Endodermal cell (in vitro differentiated cells): ENCODE measurements around the gene DDX20. TPM values are rescaled to one million over a fixed set of nuclear protein-coding genes. Genes with fewer than 3 reads are reported as not detected.

Experiments used
- DNase-seq: peaks from one replicate; pipeline ENCODE4 v3.0.0-alpha.2; 2017
- H3K27ac ChIP-seq: 2 replicates; pipeline ENCODE4 v1.5.1; 2013; ENCODE audit warnings: mild to moderate bottlenecking, low read depth, low read length, moderate library complexity
- H3K27me3 ChIP-seq: 2 replicates; pipeline ENCODE4 v1.6.1; 2013; ENCODE audit warnings: mild to moderate bottlenecking, low read length, moderate library complexity; ENCODE audit not compliant: insufficient read depth, control insufficient read depth, poor library complexity, severe bottlenecking
- H3K36me3 ChIP-seq: 2 replicates; pipeline ENCODE4 v1.7.0; 2013; ENCODE audit warnings: mild to moderate bottlenecking, low read length, moderate library complexity; ENCODE audit not compliant: control insufficient read depth, insufficient read depth
- H3K4me1 ChIP-seq: one replicate; pipeline ENCODE4 v1.7.0; 2013; ENCODE audit warnings: low read length; ENCODE audit not compliant: control insufficient read depth, insufficient read depth
- H3K4me3 ChIP-seq: 2 replicates; pipeline ENCODE4 v1.5.1; 2013; ENCODE audit warnings: mild to moderate bottlenecking, low read length, moderate library complexity
- H3K9ac ChIP-seq: 2 replicates; pipeline ENCODE4 v1.6.1; 2013; ENCODE audit warnings: mild to moderate bottlenecking, low read length, moderate library complexity; ENCODE audit not compliant: poor library complexity, severe bottlenecking; ENCODE audit errors: extremely low read depth
- H3K9me3 ChIP-seq: 2 replicates; pipeline ENCODE4 v1.6.1; 2013; ENCODE audit warnings: mild to moderate bottlenecking, low read length, moderate library complexity; ENCODE audit not compliant: control insufficient read depth
- H3K27ac Mint-ChIP-seq: 2 replicates; pipeline ENCODE4 v1.8.0; 2020; ENCODE audit warnings: mixed read lengths
- H3K27me3 Mint-ChIP-seq: 2 replicates; pipeline ENCODE4 v1.8.0; 2021; ENCODE audit warnings: mild to moderate bottlenecking, mixed read lengths; ENCODE audit not compliant: insufficient read depth
- H3K36me3 Mint-ChIP-seq: 2 replicates; pipeline ENCODE4 v1.8.0; 2020; ENCODE audit warnings: low read depth, mixed read lengths
- H3K4me1 Mint-ChIP-seq: 2 replicates; pipeline ENCODE4 v1.8.0; 2020; ENCODE audit warnings: mixed read lengths
- H3K4me3 Mint-ChIP-seq: 2 replicates; pipeline ENCODE4 v1.8.0; 2020; ENCODE audit warnings: mild to moderate bottlenecking, moderate library complexity, mixed read lengths
- H3K9me3 Mint-ChIP-seq: 2 replicates; pipeline ENCODE4 v1.8.0; 2020; ENCODE audit warnings: mild to moderate bottlenecking, mixed read lengths
- WGBS, 2 experiments: methylation state at CpG; one replicate each; pipeline versions ENCODE4 v1.1.5 to v1.1.7; 2013; ENCODE audit warnings: missing lambda C conversion rate in 2 of 2, mixed read lengths in 1 of 2; ENCODE audit not compliant: insufficient coverage in 1 of 2, insufficient read length in 1 of 2; 5-methylcytosine and 5-hydroxymethylcytosine counted together
- total RNA-seq, 2 donors: library from RNA; stranded (reverse); fragmentation: NEBNext Ultra II Directional in 1 of 2; extraction: Animal tissue kit (Norgen Biotek cat#: 25700) in 1 of 2; gene quantifications; 2 replicates in 1 of 2; 3 replicates in 1 of 2; pipeline ENCODE4 v1.2.1, GENCODE V29; 2021
- TF ChIP-seq, protein P1 (sequence below): fragments of 200-600 bp; sonication (generic); conservative IDR thresholded peaks from 2 replicates; pipeline ENCODE4 v1.5.0; 2021; ENCODE audit warnings: antibody characterized with exemption, mild to moderate bottlenecking

DDX20 gene
- total RNA-seq, 2 donors from 2014 or later, result 19.4 to 19.8 TPM

DNA sequence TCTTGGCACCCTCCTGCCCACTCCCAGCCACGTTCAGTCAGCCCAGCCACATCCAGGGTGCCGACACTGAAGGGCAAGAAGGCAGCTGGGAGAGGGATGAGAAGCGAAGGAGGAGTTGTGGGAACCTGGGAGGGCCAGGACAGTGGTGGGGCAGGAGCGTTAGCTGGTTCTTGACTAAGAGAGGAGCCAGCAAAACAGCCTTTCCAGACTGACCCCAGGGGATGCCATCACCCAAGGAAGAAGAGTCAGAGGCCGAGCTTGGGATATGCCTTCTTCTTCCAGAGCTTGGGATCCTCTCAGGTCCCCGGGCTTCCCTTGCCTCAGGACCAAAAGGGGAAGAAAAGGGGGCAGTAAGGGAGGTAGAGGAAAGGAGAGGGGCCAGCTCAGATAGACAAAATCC is 23.7 kb upstream of the DDX20 start:
- no peaks in the 10 kb centered on the region for H3K4me1 Mint-ChIP-seq
- H3K4me3 Mint-ChIP-seq, result no peak overlapping the region
- H3K4me1 ChIP-seq, result no peaks in the 10 kb centered on the region
- WGBS, 2 experiments, result 82 to 88% methylated on average over 1 to 6 of the region's 6 CpGs
- TF ChIP-seq, protein P1, sequence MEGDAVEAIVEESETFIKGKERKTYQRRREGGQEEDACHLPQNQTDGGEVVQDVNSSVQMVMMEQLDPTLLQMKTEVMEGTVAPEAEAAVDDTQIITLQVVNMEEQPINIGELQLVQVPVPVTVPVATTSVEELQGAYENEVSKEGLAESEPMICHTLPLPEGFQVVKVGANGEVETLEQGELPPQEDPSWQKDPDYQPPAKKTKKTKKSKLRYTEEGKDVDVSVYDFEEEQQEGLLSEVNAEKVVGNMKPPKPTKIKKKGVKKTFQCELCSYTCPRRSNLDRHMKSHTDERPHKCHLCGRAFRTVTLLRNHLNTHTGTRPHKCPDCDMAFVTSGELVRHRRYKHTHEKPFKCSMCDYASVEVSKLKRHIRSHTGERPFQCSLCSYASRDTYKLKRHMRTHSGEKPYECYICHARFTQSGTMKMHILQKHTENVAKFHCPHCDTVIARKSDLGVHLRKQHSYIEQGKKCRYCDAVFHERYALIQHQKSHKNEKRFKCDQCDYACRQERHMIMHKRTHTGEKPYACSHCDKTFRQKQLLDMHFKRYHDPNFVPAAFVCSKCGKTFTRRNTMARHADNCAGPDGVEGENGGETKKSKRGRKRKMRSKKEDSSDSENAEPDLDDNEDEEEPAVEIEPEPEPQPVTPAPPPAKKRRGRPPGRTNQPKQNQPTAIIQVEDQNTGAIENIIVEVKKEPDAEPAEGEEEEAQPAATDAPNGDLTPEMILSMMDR, result no peak
- DNase-seq, result no peak
- H3K27me3 Mint-ChIP-seq, result no peaks in the 10 kb centered on the region
- H3K9ac ChIP-seq, result no peak overlapping the region
- no peak overlapping the region for H3K27ac ChIP-seq
- H3K27me3 ChIP-seq, result peaks cover 3% of the 10 kb centered on the region
- no peaks in the 10 kb centered on the region for H3K36me3 ChIP-seq
- no peaks in the 10 kb centered on the region for H3K9me3 ChIP-seq
- H3K36me3 Mint-ChIP-seq, result no peaks in the 10 kb centered on the region
- H3K27ac Mint-ChIP-seq, result no peak overlapping the region
- H3K9me3 Mint-ChIP-seq, result no peaks in the 10 kb centered on the region
- H3K4me3 ChIP-seq, result no peak overlapping the region

DNA sequence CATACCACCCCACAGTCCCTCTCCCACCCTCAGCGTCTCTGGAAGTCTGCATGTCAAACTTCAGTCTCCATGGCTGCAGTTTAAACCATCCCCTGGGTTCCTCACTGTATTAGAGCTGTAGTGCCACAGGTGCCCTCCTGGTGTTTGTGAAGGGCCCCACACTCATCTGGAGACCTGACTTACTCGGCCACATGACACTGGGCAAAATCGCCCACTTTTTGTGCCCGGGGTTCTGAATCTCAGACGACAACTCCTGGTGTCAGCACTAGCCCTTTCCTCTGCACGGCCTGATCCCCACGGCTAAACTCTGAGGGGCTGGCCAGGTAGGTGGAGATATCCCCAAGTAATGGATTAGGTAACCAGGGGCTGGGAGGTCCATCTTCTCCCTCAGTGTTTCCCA is 23.0 kb upstream of the DDX20 start:
- TF ChIP-seq, protein P1, result no peak
- H3K9me3 Mint-ChIP-seq, result no peaks in the 10 kb centered on the region
- whole genome bisulfite sequencing, 2 experiments, result 84 to 90% methylated on average over 5 to 7 of the region's 7 CpGs
- peaks cover 3% of the 10 kb centered on the region for H3K4me1 Mint-ChIP-seq
- Histone ChIP-seq H3K9me3 (no peaks in the 10 kb centered on the region), H3K4me1 (peaks cover 3% of the 10 kb centered on the region), H3K4me3 (no peak overlapping the region), H3K36me3 (no peaks in the 10 kb centered on the region), H3K27ac (no peak overlapping the region), H3K9ac (no peak overlapping the region), H3K27me3 (peaks cover 11% of the 10 kb centered on the region)
- H3K27ac Mint-ChIP-seq, result no peak overlapping the region
- no peak for DNase-seq
- no peaks in the 10 kb centered on the region for H3K36me3 Mint-ChIP-seq
- no peak overlapping the region for H3K4me3 Mint-ChIP-seq
- no peaks in the 10 kb centered on the region for H3K27me3 Mint-ChIP-seq

DNA sequence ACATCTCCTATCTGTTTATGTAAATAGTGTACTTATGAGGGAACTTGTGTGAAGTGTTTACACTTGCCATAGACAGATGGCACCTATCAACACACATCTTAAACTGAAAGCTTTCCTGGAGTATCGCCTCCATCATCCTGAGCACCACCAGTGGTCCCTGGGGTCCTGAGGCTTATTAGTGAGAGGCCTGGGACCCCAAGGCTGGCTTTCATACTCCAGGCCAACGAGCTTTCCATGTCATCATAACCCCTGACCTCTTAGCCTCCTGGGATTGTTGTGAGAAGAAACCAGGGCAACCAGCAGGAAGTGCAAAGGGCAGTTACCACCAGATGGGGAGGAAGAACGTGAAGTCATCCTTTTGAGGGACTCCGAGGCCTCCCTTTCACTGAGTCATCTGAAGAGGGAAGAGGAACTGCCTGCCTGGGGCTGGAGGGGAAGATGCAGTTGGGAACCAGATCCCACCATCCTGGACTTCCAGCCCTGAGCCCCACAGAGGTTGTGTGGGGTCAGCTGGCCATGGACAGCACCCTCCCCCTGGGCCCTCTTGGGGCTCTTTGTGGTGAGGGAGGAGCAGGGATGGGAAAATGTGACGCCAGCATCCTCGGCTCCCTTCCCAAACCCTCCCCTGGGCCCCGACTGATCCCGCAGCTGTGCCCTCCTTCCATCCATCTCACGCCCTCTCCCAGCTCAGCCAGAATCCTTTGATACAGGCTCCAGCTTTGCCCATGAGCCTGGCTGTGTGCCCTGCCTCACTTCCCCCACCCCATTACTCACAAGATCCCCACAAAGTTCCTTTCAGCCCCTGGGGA is 22.3 kb upstream of the DDX20 start:
- Histone ChIP-seq H3K36me3 (no peaks in the 10 kb centered on the region), H3K4me3 (no peak overlapping the region), H3K4me1 (peaks cover 9% of the 10 kb centered on the region), H3K27ac (peak overlapping the region; percentile 45), H3K9ac (no peak overlapping the region), H3K27me3 (peaks cover 17% of the 10 kb centered on the region), H3K9me3 (no peaks in the 10 kb centered on the region)
- Mint-ChIP-seq H3K4me1 (peaks cover 7% of the 10 kb centered on the region), H3K36me3 (no peaks in the 10 kb centered on the region), H3K27ac (no peak overlapping the region), H3K4me3 (no peak overlapping the region), H3K27me3 (no peaks in the 10 kb centered on the region), H3K9me3 (no peaks in the 10 kb centered on the region)
- TF ChIP-seq, protein P1, result no peak
- 83 to 91% methylated on average over 3 to 9 of the region's 9 CpGs for WGBS, 2 experiments
- DNase-seq, result no peak
